Forelimb muscle (tissue), 1 donor: Measurements from ENCODE around the gene ZSWIM3. TPM values are rescaled to one million over a fixed set of nuclear protein-coding genes. Genes with fewer than 3 reads are reported as not detected.
"Not testable (repeated sequence)": the region's sequence is repeated elsewhere in the genome, so short reads cannot be mapped to it uniquely, and the experiment has no call there.

Source experiments
- DNase-seq: peaks from one replicate; pipeline ENCODE4 v3.0.0-alpha.2; 2013; ENCODE audit warnings: low read depth
- polyA plus RNA-seq: library from polyadenylated mRNA; unstranded; fragments of 120-200 nt; gene quantifications from one replicate; pipeline ENCODE4 v1.2.1, GENCODE V29; 2013; ENCODE audit not compliant: insufficient read length

The ZSWIM3 gene
- polyA plus RNA-seq, 1 donor: 3.4 TPM

GRCh38 chr20:45860560-45861220 lies 3.3 kb downstream of the ZSWIM3 start:
- DNase-seq: no peak

GRCh38 chr20:45861221-45862075 lies 4.0 kb downstream of the ZSWIM3 start:
- DNase-seq: no peak

GRCh38 chr20:45863543-45864470 lies 6.4 kb downstream of the ZSWIM3 start:
- no peak for DNase-seq

GRCh38 chr20:45866454-45866853 lies 9.0 kb downstream of the ZSWIM3 start:
- DNase-seq: no peak

- DNase-seq: no peak
Measured at GRCh38 chr20:45867136-45867818, 9.9 kb downstream of the ZSWIM3 start.

GRCh38 chr20:45867819-45868176 lies 10.4 kb downstream of the ZSWIM3 start:
- no peak for DNase-seq

- DNase-seq: no peak
Measured at GRCh38 chr20:45872626-45873025, 15.2 kb downstream of the ZSWIM3 start.

- no peak for DNase-seq
Measured at GRCh38 chr20:45873409-45874103, 16.1 kb downstream of the ZSWIM3 start.

GRCh38 chr20:45874104-45874481 lies 16.7 kb downstream of the ZSWIM3 start:
- DNase-seq: not testable (repeated sequence)

GRCh38 chr20:45874576-45874975 lies 17.2 kb downstream of the ZSWIM3 start:
- no peak for DNase-seq

GRCh38 chr20:45878076-45878761 lies 20.8 kb downstream of the ZSWIM3 start:
- DNase-seq: no peak

GRCh38 chr20:45880988-45881788 lies 23.8 kb downstream of the ZSWIM3 start, which contains the start of gene ZSWIM1:
Gene ZSWIM1 (plus strand): TSS chr20:45881227. CDS start chr20:45882593, 1,366 bp downstream.
- peak; percentile 99 for DNase-seq

- DNase-seq: no peak
Measured at GRCh38 chr20:45882469-45883099, 25.2 kb downstream of the ZSWIM3 start.

- DNase-seq: no peak
Measured at GRCh38 chr20:45883100-45883469, 25.7 kb downstream of the ZSWIM3 start.

- DNase-seq: no peak
Measured at GRCh38 chr20:45886590-45887345, 29.4 kb downstream of the ZSWIM3 start.

GRCh38 chr20:45887346-45887715 lies 29.9 kb downstream of the ZSWIM3 start, which contains the start of gene SPATA25:
Gene SPATA25 (minus strand): TSS chr20:45887622. CDS start chr20:45887590, 32 bp downstream.
- no peak for DNase-seq

- DNase-seq: no peak
Measured at GRCh38 chr20:45888681-45889080, 31.3 kb downstream of the ZSWIM3 start.
